CD4-positive, alpha-beta T cell treated with Interleukin-10 for 1 hour (primary cell): Measurements from ENCODE around the gene VSTM2B.

Source experiments
- DNase-seq: peaks from one replicate; pipeline ENCODE4 v3.0.0-alpha.2; 2020

The VSTM2B gene

GRCh38 chr19:29605653-29606419 is 80.0 kb downstream of the VSTM2B start, which contains the start of gene POP4:
Gene POP4 (plus strand): TSS chr19:29606283. CDS start chr19:29606319, 36 bp downstream.
- peak; percentile 97 for DNase-seq

- no peak for DNase-seq
These were observed 80.6 kb downstream of the VSTM2B start for GRCh38 chr19:29606420-29606747.

- DNase-seq: no peak
These were observed 83.8 kb downstream of the VSTM2B start for GRCh38 chr19:29609636-29610035.

GRCh38 chr19:29610213-29610573 is 84.4 kb downstream of the VSTM2B start:
- no peak for DNase-seq

GRCh38 chr19:29610574-29611271 is 84.9 kb downstream of the VSTM2B start:
- DNase-seq: peak; percentile 89

GRCh38 chr19:29612121-29612520 is 86.3 kb downstream of the VSTM2B start:
- no peak for DNase-seq

GRCh38 chr19:29612801-29613595 is 87.2 kb downstream of the VSTM2B start:
- DNase-seq: no peak

- no peak for DNase-seq
These were observed 88.3 kb downstream of the VSTM2B start for GRCh38 chr19:29614046-29614445.
